ENCODE results near the gene KLHDC7B. TPM values are rescaled to one million over a fixed set of nuclear protein-coding genes. Genes with fewer than 3 reads are reported as not detected.

The KLHDC7B gene
- total and polyA plus RNA-seq, 2 of the 13 experiments (the other 11 are each of a cell fraction or from before 2014, with no cell fraction given): 0.11 TPM; not detected in 1

DNA sequence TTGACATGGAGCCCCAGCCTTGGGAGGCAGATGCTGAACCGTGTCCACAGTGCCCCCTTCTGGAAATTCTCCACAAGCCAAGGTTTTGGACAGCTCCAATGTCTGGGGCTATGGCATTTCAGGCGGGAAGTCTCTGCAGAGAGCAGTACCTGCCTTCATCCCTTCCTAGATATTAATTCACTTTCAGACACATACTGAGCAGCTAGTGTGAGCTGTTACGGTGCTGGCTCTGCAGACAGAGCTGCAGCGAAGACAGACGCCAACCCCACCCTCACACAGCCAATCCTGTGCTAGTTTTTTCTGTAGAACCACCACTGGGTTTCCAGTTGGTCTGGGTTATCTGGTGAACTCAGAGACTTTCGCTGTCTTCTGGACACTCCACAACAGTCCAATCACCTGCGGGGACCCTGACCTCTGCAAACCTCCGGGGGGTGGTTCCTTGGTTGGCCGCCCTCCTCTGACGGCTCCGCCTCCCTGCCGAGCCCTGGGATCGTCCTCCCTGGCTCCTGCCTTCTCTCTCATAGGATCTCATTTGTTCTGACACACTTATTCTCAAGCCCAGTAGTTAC lies 47.3 kb upstream of the KLHDC7B start (continued):
- TF ChIP-seq ZNF580 (CRISPR knock-in tag; IDR thresholded peaks at IDR 0.05; ENCODE audit: borderline replicate concordance, low read depth) (peak; percentile 39; the same call in 1 of the 2 replicates), POGZ (CRISPR knock-in tag; IDR thresholded peaks at IDR 0.05) (0 out of 2 replicates have a peak, but pooled peaks have one; percentile 27), FIP1L1 (IDR thresholded peaks at IDR 0.05; ENCODE audit: borderline replicate concordance, insufficient read depth, low read depth, low read length) (no peak)
- TF ChIP-seq, protein P1, sequence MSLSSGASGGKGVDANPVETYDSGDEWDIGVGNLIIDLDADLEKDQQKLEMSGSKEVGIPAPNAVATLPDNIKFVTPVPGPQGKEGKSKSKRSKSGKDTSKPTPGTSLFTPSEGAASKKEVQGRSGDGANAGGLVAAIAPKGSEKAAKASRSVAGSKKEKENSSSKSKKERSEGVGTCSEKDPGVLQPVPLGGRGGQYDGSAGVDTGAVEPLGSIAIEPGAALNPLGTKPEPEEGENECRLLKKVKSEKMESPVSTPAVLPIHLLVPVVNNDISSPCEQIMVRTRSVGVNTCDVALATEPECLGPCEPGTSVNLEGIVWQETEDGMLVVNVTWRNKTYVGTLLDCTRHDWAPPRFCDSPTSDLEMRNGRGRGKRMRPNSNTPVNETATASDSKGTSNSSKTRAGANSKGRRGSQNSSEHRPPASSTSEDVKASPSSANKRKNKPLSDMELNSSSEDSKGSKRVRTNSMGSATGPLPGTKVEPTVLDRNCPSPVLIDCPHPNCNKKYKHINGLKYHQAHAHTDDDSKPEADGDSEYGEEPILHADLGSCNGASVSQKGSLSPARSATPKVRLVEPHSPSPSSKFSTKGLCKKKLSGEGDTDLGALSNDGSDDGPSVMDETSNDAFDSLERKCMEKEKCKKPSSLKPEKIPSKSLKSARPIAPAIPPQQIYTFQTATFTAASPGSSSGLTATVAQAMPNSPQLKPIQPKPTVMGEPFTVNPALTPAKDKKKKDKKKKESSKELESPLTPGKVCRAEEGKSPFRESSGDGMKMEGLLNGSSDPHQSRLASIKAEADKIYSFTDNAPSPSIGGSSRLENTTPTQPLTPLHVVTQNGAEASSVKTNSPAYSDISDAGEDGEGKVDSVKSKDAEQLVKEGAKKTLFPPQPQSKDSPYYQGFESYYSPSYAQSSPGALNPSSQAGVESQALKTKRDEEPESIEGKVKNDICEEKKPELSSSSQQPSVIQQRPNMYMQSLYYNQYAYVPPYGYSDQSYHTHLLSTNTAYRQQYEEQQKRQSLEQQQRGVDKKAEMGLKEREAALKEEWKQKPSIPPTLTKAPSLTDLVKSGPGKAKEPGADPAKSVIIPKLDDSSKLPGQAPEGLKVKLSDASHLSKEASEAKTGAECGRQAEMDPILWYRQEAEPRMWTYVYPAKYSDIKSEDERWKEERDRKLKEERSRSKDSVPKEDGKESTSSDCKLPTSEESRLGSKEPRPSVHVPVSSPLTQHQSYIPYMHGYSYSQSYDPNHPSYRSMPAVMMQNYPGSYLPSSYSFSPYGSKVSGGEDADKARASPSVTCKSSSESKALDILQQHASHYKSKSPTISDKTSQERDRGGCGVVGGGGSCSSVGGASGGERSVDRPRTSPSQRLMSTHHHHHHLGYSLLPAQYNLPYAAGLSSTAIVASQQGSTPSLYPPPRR (CRISPR knock-in tag; IDR thresholded peaks at IDR 0.05; ENCODE audit: borderline replicate concordance): no peak

- in situ Hi-C loops (cut with HindIII; ENCODE audit: extremely low pct_ligation_motif_present, low pct_unique_long_range_greater_than_20kb) (no loop called here), intact Hi-C loops (cut with micrococcal nuclease; ENCODE audit: unreplicated experiment) (no loop called here)
- Histone ChIP-seq H3K79me2 (ENCODE audit: insufficient read depth, low read length) (no peaks in the 10 kb centered on the region), H3K9ac (ENCODE audit: insufficient read depth, low read depth, low read length) (no peak overlapping the region), H3K27me3 (ENCODE audit: control insufficient read depth in 1 of 2, insufficient read depth in 2 of 2, low read length in 2 of 2) (no peaks in the 10 kb centered on the region), H3K4me3 (replicated peaks in 1 of 3; ENCODE audit: insufficient read depth in 1 of 3, low read depth in 2 of 3, low read length in 3 of 3) (no peak overlapping the region), H3K4me1 (ENCODE audit: insufficient read depth, low read length) (peaks cover 32% of the 10 kb centered on the region), H3K36me3 (replicated peaks in 1 of 2; ENCODE audit: control insufficient read depth in 1 of 2, insufficient read depth in 2 of 2, low read length in 2 of 2) (peaks cover 2 to 6% of the 10 kb centered on the region in 2 experiments; a peak in 1 of 5 replicates), H2AFZ (ENCODE audit: low read length) (no peak overlapping the region), H3K9me3 (ENCODE audit: low read length) (no peaks in the 10 kb centered on the region), H3K27ac (ENCODE audit: extremely low read length, insufficient read depth, low read length) (no peak overlapping the region), H4K20me1 (ENCODE audit: insufficient read depth, low read length) (no peaks in the 10 kb centered on the region), H3K4me2 (ENCODE audit: low read depth, low read length) (no peak overlapping the region)
- CTCF ChIA-PET (ENCODE audit: low intra/inter-chr PET ratio, low total read pairs): interaction anchor here (1.1 kb wide), 1 partner anchor 27 kb away, joined by 3 read pairs; no protein-coding TSS in a partner anchor
- BruUV-seq (replicated peaks): no TSS peak
- 94% methylated on average over 12 of the region's 12 CpGs for WGBS (ENCODE audit: low lambda C conversion rate)
- POLR2A ChIA-PET: no interaction called here
- FAIRE-seq: no peak
- no peak for DNase-seq (ENCODE audit: low spot score)
- ATAC-seq: no peak
- TF ChIP-seq ZC3H13 (CRISPR knock-in tag; IDR thresholded peaks at IDR 0.05) (no peak), STAG1 (CRISPR knock-in tag; IDR thresholded peaks at IDR 0.05) (no peak), SMAD1 (CRISPR knock-in tag; IDR thresholded peaks at IDR 0.05; ENCODE audit: borderline replicate concordance, low read depth) (no peak), IKZF4 (CRISPR knock-in tag; IDR thresholded peaks at IDR 0.05; ENCODE audit: borderline replicate concordance, low read depth, not compliant biosample characterization) (no peak), ZNF546 (CRISPR knock-in tag; conservative IDR thresholded peaks at IDR 0.05) (no peak), NR2F6 (IDR thresholded peaks at IDR 0.05) (no peak), NR2F6 (CRISPR knock-in tag; IDR thresholded peaks at IDR 0.05) (no peak), ZNF367 (CRISPR knock-in tag; IDR thresholded peaks at IDR 0.05; ENCODE audit: borderline replicate concordance) (no peak), ZSCAN31 (CRISPR knock-in tag; IDR thresholded peaks at IDR 0.05; ENCODE audit: low read depth) (no peak), PAWR (CRISPR knock-in tag; IDR thresholded peaks at IDR 0.05; ENCODE audit: borderline replicate concordance) (no peak), CBX1 (IDR thresholded peaks at IDR 0.05; ENCODE audit: low read depth) (no peak), ZNF44 (CRISPR knock-in tag; IDR thresholded peaks at IDR 0.05) (no peak), KLF12 (CRISPR knock-in tag; IDR thresholded peaks at IDR 0.05; ENCODE audit: borderline replicate concordance) (no peak), SIN3B (IDR thresholded peaks at IDR 0.05; ENCODE audit: low read length) (no peak), SIN3A (IDR thresholded peaks at IDR 0.05; ENCODE audit: borderline replicate concordance, low read depth, low read length) (no peak), NFE2 (CRISPR knock-in tag; IDR thresholded peaks at IDR 0.05) (no peak), ZFP90 (CRISPR knock-in tag; IDR thresholded peaks at IDR 0.05; ENCODE audit: borderline replicate concordance) (no peak)
Observed at GRCh38 chr22:50500452-50500851, 45.2 kb upstream of the KLHDC7B start.
